Peyer's patch (tissue), 4 donors: ENCODE measurements around the gene SERGEF.

Experiments
- POLR2A ChIP-seq, 2 donors: fragments of 450-650 bp; IDR thresholded peaks; one replicate each; pipeline ENCODE4 v1.5.1; 2017; ENCODE audit warnings: antibody characterized with exemption in 2 of 2, mild to moderate bottlenecking in 2 of 2, moderate library complexity in 2 of 2
- TF ChIP-seq, protein P1 (sequence below), 6 experiments: fragments of 450-650 bp in 4 of 6; fragments of 200-600 bp in 2 of 6; sonication (generic) in 1 of 6; IDR thresholded peaks; one replicate each; pipeline ENCODE4 v1.5.1; 2017 to 2019; ENCODE audit warnings: antibody characterized with exemption in 6 of 6, mild to moderate bottlenecking in 3 of 6, moderate library complexity in 1 of 6

DNA sequence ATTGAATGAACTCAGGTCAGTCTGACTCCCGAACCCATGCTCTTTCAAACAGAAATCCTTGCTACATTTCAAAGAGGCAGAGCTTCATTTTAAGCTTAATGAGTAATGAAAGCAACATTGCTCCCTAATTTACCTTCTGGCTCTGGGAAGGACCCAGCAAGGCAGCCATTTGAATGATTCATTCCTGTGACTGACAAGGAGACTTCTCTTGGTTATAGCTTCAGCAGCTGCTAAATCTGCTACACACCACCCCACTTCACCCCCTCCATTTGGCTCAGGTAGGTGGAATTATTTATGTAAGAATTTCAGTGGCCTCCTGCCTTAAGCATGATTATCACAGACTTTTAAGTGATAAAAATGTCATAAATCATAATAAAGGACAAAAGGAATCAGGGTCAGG lies 160.6 kb downstream of the SERGEF start:
- TF ChIP-seq, protein P1, sequence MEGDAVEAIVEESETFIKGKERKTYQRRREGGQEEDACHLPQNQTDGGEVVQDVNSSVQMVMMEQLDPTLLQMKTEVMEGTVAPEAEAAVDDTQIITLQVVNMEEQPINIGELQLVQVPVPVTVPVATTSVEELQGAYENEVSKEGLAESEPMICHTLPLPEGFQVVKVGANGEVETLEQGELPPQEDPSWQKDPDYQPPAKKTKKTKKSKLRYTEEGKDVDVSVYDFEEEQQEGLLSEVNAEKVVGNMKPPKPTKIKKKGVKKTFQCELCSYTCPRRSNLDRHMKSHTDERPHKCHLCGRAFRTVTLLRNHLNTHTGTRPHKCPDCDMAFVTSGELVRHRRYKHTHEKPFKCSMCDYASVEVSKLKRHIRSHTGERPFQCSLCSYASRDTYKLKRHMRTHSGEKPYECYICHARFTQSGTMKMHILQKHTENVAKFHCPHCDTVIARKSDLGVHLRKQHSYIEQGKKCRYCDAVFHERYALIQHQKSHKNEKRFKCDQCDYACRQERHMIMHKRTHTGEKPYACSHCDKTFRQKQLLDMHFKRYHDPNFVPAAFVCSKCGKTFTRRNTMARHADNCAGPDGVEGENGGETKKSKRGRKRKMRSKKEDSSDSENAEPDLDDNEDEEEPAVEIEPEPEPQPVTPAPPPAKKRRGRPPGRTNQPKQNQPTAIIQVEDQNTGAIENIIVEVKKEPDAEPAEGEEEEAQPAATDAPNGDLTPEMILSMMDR (IDR thresholded peaks at IDR 0.05), result no peak
- TF ChIP-seq POLR2A (IDR thresholded peaks at IDR 0.05), result no peak
